Endothelial cell of umbilical vein (primary cell): ENCODE results near the gene G3BP1.

Source experiments
- EZH2 ChIP-seq: IDR thresholded peaks from 2 replicates; pipeline ENCODE4 v1.6.1; 2012; ENCODE audit warnings: borderline replicate concordance, low read depth, mild to moderate bottlenecking, moderate library complexity, low read length, inconsistent platforms; ENCODE audit not compliant: severe bottlenecking
- FOS ChIP-seq: IDR thresholded peaks from 2 replicates; pipeline ENCODE4 v1.6.1; 2011; ENCODE audit warnings: mild to moderate bottlenecking, low read length, moderate library complexity, borderline replicate concordance; ENCODE audit not compliant: insufficient read depth
- GATA2 ChIP-seq: IDR thresholded peaks from 2 replicates; pipeline ENCODE4 v1.7.0; 2011; ENCODE audit warnings: low read depth, mild to moderate bottlenecking, moderate library complexity, mixed read lengths, low read length; ENCODE audit not compliant: insufficient read length, insufficient read depth
- JUN ChIP-seq: IDR thresholded peaks from 2 replicates; pipeline ENCODE4 v1.6.1; 2011; ENCODE audit warnings: borderline replicate concordance, low read depth; ENCODE audit not compliant: insufficient read length, insufficient read depth
- MAX ChIP-seq: IDR thresholded peaks from 2 replicates; pipeline ENCODE4 v1.6.1; 2011; ENCODE audit not compliant: insufficient read depth, insufficient read length
- MYC ChIP-seq: IDR thresholded peaks from one replicate; pipeline ENCODE4 v1.6.1; 2011; ENCODE audit warnings: mild to moderate bottlenecking, low read depth, low read length
- POLR2A ChIP-seq: IDR thresholded peaks from 2 replicates; pipeline ENCODE4 v1.6.1; 2012; ENCODE audit warnings: low read depth, mild to moderate bottlenecking, control low read depth, low read length
- POLR2AphosphoS5 ChIP-seq: IDR thresholded peaks from 2 replicates; pipeline ENCODE4 v1.6.1; 2012; ENCODE audit warnings: low read depth, mild to moderate bottlenecking, control low read depth, low read length, moderate library complexity; ENCODE audit not compliant: insufficient read depth
- TF ChIP-seq, protein P1 (sequence below), 2 donors: IDR thresholded peaks; 1 replicate in 1 of 2; 2 replicates in 1 of 2; pipeline ENCODE4 v1.5.1; 2011; ENCODE audit warnings: low read length in 2 of 2, mild to moderate bottlenecking in 2 of 2, moderate library complexity in 2 of 2, control low read depth in 1 of 2, inconsistent platforms in 1 of 2, low read depth in 1 of 2; ENCODE audit not compliant: insufficient read depth in 1 of 2; ENCODE audit errors: extremely low read depth in 1 of 2

- TF ChIP-seq, protein P1, sequence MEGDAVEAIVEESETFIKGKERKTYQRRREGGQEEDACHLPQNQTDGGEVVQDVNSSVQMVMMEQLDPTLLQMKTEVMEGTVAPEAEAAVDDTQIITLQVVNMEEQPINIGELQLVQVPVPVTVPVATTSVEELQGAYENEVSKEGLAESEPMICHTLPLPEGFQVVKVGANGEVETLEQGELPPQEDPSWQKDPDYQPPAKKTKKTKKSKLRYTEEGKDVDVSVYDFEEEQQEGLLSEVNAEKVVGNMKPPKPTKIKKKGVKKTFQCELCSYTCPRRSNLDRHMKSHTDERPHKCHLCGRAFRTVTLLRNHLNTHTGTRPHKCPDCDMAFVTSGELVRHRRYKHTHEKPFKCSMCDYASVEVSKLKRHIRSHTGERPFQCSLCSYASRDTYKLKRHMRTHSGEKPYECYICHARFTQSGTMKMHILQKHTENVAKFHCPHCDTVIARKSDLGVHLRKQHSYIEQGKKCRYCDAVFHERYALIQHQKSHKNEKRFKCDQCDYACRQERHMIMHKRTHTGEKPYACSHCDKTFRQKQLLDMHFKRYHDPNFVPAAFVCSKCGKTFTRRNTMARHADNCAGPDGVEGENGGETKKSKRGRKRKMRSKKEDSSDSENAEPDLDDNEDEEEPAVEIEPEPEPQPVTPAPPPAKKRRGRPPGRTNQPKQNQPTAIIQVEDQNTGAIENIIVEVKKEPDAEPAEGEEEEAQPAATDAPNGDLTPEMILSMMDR (IDR thresholded peaks at IDR 0.05; ENCODE audit: extremely low read depth in 1 of 2, insufficient read depth in 1 of 2, low read depth in 1 of 2, low read length in 2 of 2): no peak
- no peak for TF ChIP-seq POLR2A
- TF ChIP-seq POLR2AphosphoS5: no peak
- no peak for TF ChIP-seq EZH2
- no peak for TF ChIP-seq FOS
- no peak for TF ChIP-seq MYC
- no peak for TF ChIP-seq MAX
- TF ChIP-seq GATA2: no peak
- no peak for TF ChIP-seq JUN
Measured at GRCh38 chr5:151730381-151730780, 41.4 kb upstream of the G3BP1 start.
